ENCODE results near the gene SEC24D. TPM values are rescaled to one million over a fixed set of nuclear protein-coding genes. Genes with fewer than 3 reads are reported as not detected.

Gene SEC24D
- total RNA-seq, 1 donor from 2014 or later: 28.3 TPM

DNA sequence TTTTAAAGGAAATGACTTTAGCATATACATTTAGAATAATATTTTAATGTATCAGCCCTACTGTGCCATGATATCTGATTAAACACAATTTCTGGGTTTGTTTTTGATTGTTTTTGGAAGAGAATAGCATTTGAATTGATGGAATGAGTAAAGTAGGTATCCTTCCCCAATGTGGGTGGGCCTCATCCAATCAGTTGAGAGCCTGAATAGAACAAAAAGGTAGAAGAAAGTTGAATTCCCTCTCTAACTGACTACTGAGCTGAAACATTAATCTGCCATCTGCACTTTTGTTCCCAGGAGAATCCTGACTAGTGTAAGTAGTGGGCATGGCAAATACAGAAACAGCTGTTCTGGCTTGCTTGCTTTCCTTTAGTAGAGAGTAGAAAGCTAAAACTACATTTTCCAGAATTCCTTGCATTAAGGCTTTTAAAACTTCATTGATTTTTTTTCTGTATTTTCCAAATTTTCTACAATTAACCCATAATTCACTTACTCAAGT, 9.7 kb upstream of the SEC24D start:
- DNase-seq (ENCODE audit: low read depth): no peak
- TF ChIP-seq, protein P1, sequence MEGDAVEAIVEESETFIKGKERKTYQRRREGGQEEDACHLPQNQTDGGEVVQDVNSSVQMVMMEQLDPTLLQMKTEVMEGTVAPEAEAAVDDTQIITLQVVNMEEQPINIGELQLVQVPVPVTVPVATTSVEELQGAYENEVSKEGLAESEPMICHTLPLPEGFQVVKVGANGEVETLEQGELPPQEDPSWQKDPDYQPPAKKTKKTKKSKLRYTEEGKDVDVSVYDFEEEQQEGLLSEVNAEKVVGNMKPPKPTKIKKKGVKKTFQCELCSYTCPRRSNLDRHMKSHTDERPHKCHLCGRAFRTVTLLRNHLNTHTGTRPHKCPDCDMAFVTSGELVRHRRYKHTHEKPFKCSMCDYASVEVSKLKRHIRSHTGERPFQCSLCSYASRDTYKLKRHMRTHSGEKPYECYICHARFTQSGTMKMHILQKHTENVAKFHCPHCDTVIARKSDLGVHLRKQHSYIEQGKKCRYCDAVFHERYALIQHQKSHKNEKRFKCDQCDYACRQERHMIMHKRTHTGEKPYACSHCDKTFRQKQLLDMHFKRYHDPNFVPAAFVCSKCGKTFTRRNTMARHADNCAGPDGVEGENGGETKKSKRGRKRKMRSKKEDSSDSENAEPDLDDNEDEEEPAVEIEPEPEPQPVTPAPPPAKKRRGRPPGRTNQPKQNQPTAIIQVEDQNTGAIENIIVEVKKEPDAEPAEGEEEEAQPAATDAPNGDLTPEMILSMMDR (conservative IDR thresholded peaks at IDR 0.05; ENCODE audit: low read depth, low read length): no peak
- no peak overlapping the region for H3K4me3 ChIP-seq (ENCODE audit: low read depth, low read length)

DNA sequence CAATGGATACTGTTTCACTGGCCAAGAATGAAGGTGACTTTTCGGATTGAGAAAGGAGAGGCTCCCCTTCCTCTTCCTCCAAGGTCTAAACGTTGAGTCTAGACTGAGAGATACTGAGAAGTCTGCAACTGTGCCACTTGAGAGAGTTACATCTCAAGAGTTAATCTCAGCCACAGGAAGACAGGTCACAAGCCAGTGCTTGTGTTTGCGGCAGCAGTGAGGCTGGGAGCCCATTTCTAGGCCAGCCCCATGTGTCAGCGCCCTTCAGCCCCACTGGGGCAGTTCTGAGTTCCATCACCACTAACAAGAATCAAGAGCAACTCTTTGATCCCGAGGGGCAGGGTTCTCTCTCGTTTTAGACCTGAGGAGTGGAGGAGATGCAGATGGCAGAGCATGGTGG, 7.3 kb upstream of the SEC24D start:
- no peak overlapping the region for H3K4me3 ChIP-seq (ENCODE audit: low read depth, low read length)
- DNase-seq (ENCODE audit: low read depth): no peak
- TF ChIP-seq, protein P1 (conservative IDR thresholded peaks at IDR 0.05; ENCODE audit: low read depth, low read length): no peak

DNA sequence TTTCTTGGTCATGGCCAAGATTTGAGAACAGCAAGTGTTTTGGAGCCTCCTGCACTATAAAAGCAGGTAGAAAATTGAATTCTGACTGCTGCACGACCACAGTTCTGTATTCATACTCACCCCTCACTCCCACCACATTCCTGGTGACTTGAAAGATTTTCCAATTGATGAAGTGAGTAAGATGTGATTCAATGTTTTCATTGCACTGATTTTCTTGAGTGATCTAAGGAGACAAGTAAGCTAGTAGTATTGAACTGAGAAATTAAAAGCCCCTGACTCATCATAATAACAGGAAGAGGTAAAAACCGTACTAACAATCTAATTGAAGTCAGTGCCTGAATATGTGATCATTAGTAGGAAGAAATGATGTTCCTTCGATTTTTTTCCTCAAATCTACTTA, 6.1 kb upstream of the SEC24D start:
- TF ChIP-seq, protein P1 (conservative IDR thresholded peaks at IDR 0.05; ENCODE audit: low read depth, low read length): no peak
- DNase-seq (ENCODE audit: low read depth): peak; percentile 61
- H3K4me3 ChIP-seq (ENCODE audit: low read depth, low read length): no peak overlapping the region

DNA sequence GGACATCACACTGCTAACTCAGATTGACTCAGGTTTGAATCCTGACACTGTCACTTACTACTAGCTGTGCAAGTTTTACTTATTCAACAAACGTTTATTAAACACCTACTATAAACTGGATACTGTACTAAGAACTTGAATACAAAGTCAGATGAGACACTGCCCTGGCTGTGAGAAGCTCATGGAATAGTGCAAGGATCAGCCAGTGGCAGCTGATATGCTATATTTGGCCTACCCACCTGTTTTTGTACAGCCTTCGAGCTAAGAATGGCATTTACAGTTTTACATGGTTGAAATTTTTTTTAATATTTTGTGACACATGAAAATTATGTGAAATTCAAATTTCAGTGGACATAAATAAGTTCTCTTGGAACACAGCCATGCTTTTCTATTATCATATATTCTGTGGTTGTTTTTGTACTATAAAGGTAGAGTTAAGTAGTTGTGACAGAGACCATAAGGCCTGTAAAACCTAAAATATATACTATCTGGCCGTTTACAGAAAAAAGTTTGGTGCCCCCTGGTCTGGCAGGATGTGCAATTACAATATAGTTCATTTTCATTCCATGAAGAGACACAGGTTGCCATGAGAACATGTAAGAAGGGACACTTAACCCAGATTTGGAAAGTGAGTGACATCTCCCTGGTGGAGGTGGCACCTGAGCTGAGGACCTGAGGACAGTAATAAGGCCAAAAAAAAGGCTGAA, 3.4 kb upstream of the SEC24D start:
- H3K4me3 ChIP-seq (ENCODE audit: low read depth, low read length): no peak overlapping the region
- no peak for DNase-seq (ENCODE audit: low read depth)
- TF ChIP-seq, protein P1 (conservative IDR thresholded peaks at IDR 0.05; ENCODE audit: low read depth, low read length): no peak

DNA sequence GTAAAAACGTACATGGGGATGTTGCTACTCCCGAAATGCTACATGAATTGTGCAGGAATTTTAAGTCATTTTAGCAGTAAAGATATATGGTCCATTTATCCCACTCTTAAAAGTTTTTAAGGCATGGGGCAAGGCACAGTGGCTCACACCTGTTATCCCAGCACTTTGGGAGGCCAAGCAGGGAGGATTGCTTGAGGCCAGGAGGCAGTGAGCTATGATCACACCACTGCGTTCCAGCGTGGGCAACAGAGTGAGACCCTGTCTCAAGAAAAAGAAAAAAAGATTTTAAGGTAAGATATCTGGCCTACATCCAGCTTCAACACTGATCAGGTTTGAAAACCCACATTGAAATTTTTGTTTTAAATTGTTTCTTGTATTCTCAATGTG, 1.2 kb upstream of the SEC24D start:
- TF ChIP-seq, protein P1 (conservative IDR thresholded peaks at IDR 0.05; ENCODE audit: low read depth, low read length): no peak
- no peak for DNase-seq (ENCODE audit: low read depth)
- H3K4me3 ChIP-seq (ENCODE audit: low read depth, low read length): no peak overlapping the region

DNA sequence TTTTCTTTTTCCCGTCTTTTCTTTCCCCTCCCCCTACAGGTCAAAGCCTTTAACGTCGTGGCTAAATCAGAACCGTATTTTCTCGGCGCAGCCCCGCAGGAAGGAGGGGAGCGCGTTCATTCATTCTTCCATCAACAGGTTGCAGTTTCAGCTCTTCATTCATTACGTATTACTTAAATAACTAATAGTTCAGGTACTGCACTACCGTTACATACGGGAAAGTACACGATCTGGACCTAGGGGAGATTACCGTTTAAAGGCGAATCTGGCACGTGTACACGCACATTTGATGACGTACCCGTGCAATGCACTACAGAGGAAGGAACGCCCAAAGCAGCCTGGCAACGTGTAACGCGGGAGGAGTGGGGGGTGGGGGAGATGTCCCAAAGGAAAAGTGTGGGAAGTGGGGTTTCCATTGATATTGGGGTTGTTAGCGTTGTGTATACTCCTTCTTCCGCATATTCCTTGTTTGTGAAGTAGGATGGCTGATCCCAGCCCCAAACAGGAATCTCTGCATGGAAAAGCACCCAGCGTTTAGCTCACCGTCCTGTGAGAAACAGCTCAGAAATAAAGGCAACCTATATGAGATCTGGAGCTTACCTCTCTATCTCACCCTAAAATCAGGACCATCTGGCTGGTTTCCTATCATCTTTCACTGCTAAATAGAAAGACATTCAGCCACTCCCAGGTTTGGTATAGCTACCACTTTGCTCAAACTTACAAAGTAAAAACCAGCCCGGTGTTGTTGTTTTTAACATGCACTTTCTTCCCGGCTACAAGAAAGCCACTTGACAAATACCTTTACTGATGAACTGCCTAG, 585 bp upstream of the SEC24D start:
- TF ChIP-seq, protein P1 (conservative IDR thresholded peaks at IDR 0.05; ENCODE audit: low read depth, low read length): no peak
- H3K4me3 ChIP-seq (ENCODE audit: low read depth, low read length): peak overlapping the region; percentile 92
- DNase-seq (ENCODE audit: low read depth): no peak
